CD14-positive monocyte (primary cell): Measurements from ENCODE around the gene ZNF544. TPM values are rescaled to one million over a fixed set of nuclear protein-coding genes. Genes with fewer than 3 reads are reported as not detected.

Experiments
- DNase-seq, 3 donors: peaks; one replicate each; pipeline ENCODE4 v3.0.0-alpha.2; 2011 to 2022
- H2AFZ ChIP-seq: 2 replicates; pipeline ENCODE4 v1.6.0; 2012; ENCODE audit warnings: mild to moderate bottlenecking, low read depth, low read length, inconsistent platforms; ENCODE audit not compliant: insufficient read depth, poor library complexity, severe bottlenecking
- H3K27ac ChIP-seq, 2 donors: 1 replicate in 1 of 2; 2 replicates in 1 of 2; pipeline ENCODE4 v1.5.1; 2012 to 2013; ENCODE audit warnings: low read length in 2 of 2, control low read depth in 1 of 2, inconsistent platforms in 1 of 2, low read depth in 1 of 2, mild to moderate bottlenecking in 1 of 2
- H3K27me3 ChIP-seq, 2 donors: one replicate each; pipeline versions ENCODE4 v1.6.0 to v1.6.1; 2011 to 2013; ENCODE audit warnings: low read length in 2 of 2; ENCODE audit not compliant: control insufficient read depth in 2 of 2, insufficient read depth in 2 of 2
- H3K36me3 ChIP-seq, 2 donors: replicated peaks in 1 of 2; 1 replicate in 1 of 2; 2 replicates in 1 of 2; pipeline versions ENCODE4 v1.5.1 to v1.6.1; 2012 to 2013; ENCODE audit warnings: low read length in 2 of 2, control low read depth in 1 of 2, inconsistent platforms in 1 of 2, mild to moderate bottlenecking in 1 of 2; ENCODE audit not compliant: insufficient read depth in 2 of 2, control insufficient read depth in 1 of 2
- H3K4me1 ChIP-seq, 2 donors: 1 replicate in 1 of 2; 2 replicates in 1 of 2; pipeline versions ENCODE4 v1.5.1 to v1.6.1; 2012 to 2013; ENCODE audit warnings: low read length in 2 of 2, control low read depth in 1 of 2, inconsistent platforms in 1 of 2, mild to moderate bottlenecking in 1 of 2, moderate library complexity in 1 of 2; ENCODE audit not compliant: insufficient read depth in 2 of 2, control insufficient read depth in 1 of 2
- H3K4me2 ChIP-seq: replicated peaks from 2 replicates; pipeline ENCODE3; 2012; ENCODE audit warnings: low read length, moderate library complexity, mild to moderate bottlenecking; ENCODE audit not compliant: poor library complexity, severe bottlenecking; ENCODE audit errors: extremely low read depth
- H3K4me3 ChIP-seq, 3 experiments: fragments of 200-600 bp in 1 of 3; sonication (generic) in 1 of 3; replicated peaks in 1 of 3; 1 replicate in 2 of 3; 2 replicates in 1 of 3; pipeline ENCODE4 v1.5.1; 2011 to 2013; ENCODE audit warnings: low read length in 3 of 3, mild to moderate bottlenecking in 3 of 3, control low read depth in 2 of 3, low read depth in 2 of 3, inconsistent platforms in 1 of 3, moderate library complexity in 1 of 3
- H3K79me2 ChIP-seq: 2 replicates; pipeline ENCODE4 v1.6.0; 2012; ENCODE audit warnings: mild to moderate bottlenecking, control low read depth, inconsistent platforms, low read length, moderate library complexity; ENCODE audit not compliant: insufficient read depth
- H3K9ac ChIP-seq: 2 replicates; pipeline ENCODE4 v1.6.0; 2017; ENCODE audit warnings: low read length, mild to moderate bottlenecking; ENCODE audit not compliant: insufficient read depth, poor library complexity, severe bottlenecking
- H3K9me3 ChIP-seq, 2 donors: replicated peaks in 1 of 2; 1 replicate in 1 of 2; 2 replicates in 1 of 2; pipeline versions ENCODE4 v1.5.1 to v1.6.1; 2012 to 2013; ENCODE audit warnings: low read length in 2 of 2, control low read depth in 1 of 2; ENCODE audit not compliant: control insufficient read depth in 1 of 2, insufficient read depth in 1 of 2
- H4K20me1 ChIP-seq: 2 replicates; pipeline ENCODE4 v1.6.0; 2012; ENCODE audit warnings: mild to moderate bottlenecking, low read length, control low read depth, moderate library complexity; ENCODE audit not compliant: insufficient read depth
- H3K27ac Mint-ChIP-seq, 7 donors: one replicate each; pipeline ENCODE4 v1.8.0; 2020; ENCODE audit warnings: mild to moderate bottlenecking in 7 of 7, mixed read lengths in 7 of 7, moderate library complexity in 6 of 7, inconsistent platforms in 2 of 7
- H3K27me3 Mint-ChIP-seq, 3 donors: one replicate each; pipeline ENCODE4 v1.8.0; 2021 to 2022; ENCODE audit warnings: low read depth in 3 of 3, mild to moderate bottlenecking in 3 of 3, mixed read lengths in 3 of 3, moderate library complexity in 3 of 3, inconsistent platforms in 1 of 3
- H3K36me3 Mint-ChIP-seq, 2 donors: one replicate each; pipeline ENCODE4 v1.8.0; 2020; ENCODE audit warnings: mixed read lengths in 2 of 2, inconsistent platforms in 1 of 2, mild to moderate bottlenecking in 1 of 2
- H3K4me1 Mint-ChIP-seq: one replicate; pipeline ENCODE4 v1.8.0; 2020; ENCODE audit warnings: mild to moderate bottlenecking, mixed read lengths
- H3K4me3 Mint-ChIP-seq, 2 donors: one replicate each; pipeline ENCODE4 v1.8.0; 2020; ENCODE audit warnings: mild to moderate bottlenecking in 2 of 2, mixed read lengths in 2 of 2, moderate library complexity in 1 of 2
- H3K9me3 Mint-ChIP-seq, 7 donors: one replicate each; pipeline ENCODE4 v1.8.0; 2020 to 2022; ENCODE audit warnings: mixed read lengths in 7 of 7, mild to moderate bottlenecking in 6 of 7, moderate library complexity in 6 of 7, inconsistent platforms in 2 of 7
- WGBS: methylation state at CpG from one replicate; pipeline ENCODE4 v1.1.5; 2013; ENCODE audit warnings: missing lambda C conversion rate; ENCODE audit not compliant: insufficient coverage; 5-methylcytosine and 5-hydroxymethylcytosine counted together
- intact Hi-C, 2 donors: fragments of 100-400 bp; cut with micrococcal nuclease; formaldehyde crosslinking; loops; one replicate each; pipeline versions ENCODE4 v1.15.0 to v1.15.1; 2023
- polyA plus RNA-seq, 3 donors: library from polyadenylated mRNA; depleted of rRNA in 1 of 3; unstranded in 2 of 3; stranded (reverse) in 1 of 3; fragments of 300-500 nt in 2 of 3; fragments of >200 nt in 1 of 3; fragmentation: Illumina TruSeq in 2 of 3; gene quantifications; 1 replicate in 2 of 3; 2 replicates in 1 of 3; pipeline ENCODE4 v1.2.3, GENCODE V29; 2012 to 2021
- TF ChIP-seq, protein P1 (sequence below): fragments of 200-600 bp; IDR thresholded peaks from one replicate; pipeline ENCODE4 v1.8.0; 2022; ENCODE audit warnings: antibody characterized with exemption, mild to moderate bottlenecking

ZNF544 gene
- polyA plus RNA-seq, 3 donors = 1.5 to 7.9 (median 2.2) TPM

GRCh38 chr19:58275564-58275963 lies 46.9 kb downstream of the ZNF544 start:
- TF ChIP-seq, protein P1, sequence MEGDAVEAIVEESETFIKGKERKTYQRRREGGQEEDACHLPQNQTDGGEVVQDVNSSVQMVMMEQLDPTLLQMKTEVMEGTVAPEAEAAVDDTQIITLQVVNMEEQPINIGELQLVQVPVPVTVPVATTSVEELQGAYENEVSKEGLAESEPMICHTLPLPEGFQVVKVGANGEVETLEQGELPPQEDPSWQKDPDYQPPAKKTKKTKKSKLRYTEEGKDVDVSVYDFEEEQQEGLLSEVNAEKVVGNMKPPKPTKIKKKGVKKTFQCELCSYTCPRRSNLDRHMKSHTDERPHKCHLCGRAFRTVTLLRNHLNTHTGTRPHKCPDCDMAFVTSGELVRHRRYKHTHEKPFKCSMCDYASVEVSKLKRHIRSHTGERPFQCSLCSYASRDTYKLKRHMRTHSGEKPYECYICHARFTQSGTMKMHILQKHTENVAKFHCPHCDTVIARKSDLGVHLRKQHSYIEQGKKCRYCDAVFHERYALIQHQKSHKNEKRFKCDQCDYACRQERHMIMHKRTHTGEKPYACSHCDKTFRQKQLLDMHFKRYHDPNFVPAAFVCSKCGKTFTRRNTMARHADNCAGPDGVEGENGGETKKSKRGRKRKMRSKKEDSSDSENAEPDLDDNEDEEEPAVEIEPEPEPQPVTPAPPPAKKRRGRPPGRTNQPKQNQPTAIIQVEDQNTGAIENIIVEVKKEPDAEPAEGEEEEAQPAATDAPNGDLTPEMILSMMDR = no peak
- Histone ChIP-seq H4K20me1 (no peaks in the 10 kb centered on the region), H3K27ac (no peak overlapping the region), H3K27me3 (no peaks in the 10 kb centered on the region), H3K4me2 (no peak overlapping the region), H3K4me3 (no peak overlapping the region), H3K79me2 (peaks cover 16% of the 10 kb centered on the region), H3K36me3 (peaks cover 0 to 16% of the 10 kb centered on the region in 2 donors), H2AFZ (no peak overlapping the region), H3K9me3 (peaks cover 66 to 71% of the 10 kb centered on the region in 2 donors), H3K4me1 (peaks cover 15 to 25% of the 10 kb centered on the region in 2 donors), H3K9ac (no peak overlapping the region)
- 95% methylated on average over 2 of the region's 3 CpGs for WGBS
- peaks cover 0 to 3% (median 0%) of the 10 kb centered on the region in 3 donors for H3K27me3 Mint-ChIP-seq
- intact Hi-C loops = loop anchor here in 1 of 2 donors (5.0 kb wide), 1 partner anchor 93 kb away; the partner anchor contains the start of gene ZNF274
- no peak overlapping the region for H3K27ac Mint-ChIP-seq
- no peak for DNase-seq
- H3K4me3 Mint-ChIP-seq = no peak overlapping the region
- peaks cover 26 to 40% of the 10 kb centered on the region in 2 donors for H3K36me3 Mint-ChIP-seq
- peaks cover 20% of the 10 kb centered on the region for H3K4me1 Mint-ChIP-seq
- H3K9me3 Mint-ChIP-seq = peaks cover 49 to 89% (median 75%) of the 10 kb centered on the region in 7 donors

DNA sequence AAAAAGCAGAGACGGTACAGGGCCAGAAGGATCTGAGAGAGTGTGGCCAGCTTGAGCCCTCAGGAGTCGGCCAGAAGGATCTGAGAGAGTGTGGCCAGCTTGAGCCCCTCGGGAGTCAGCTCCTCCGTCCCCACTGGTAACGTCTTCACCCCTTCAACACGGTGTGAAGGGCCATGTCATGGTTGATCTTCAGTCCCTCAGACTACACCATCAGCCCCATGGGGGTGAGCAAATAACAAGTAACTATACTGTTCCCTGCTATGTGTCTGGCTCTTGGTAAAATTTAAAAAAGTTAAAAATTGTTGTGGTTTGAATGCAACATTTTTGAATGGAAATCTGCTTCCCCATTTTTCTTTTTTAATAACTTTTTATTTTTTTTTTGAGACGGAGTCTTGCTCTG lies 48.5 kb downstream of the ZNF544 start:
- no peak overlapping the region for H3K4me3 ChIP-seq
- H2AFZ ChIP-seq = no peak overlapping the region
- Mint-ChIP-seq H3K27me3 (peaks cover 0 to 3% (median 2%) of the 10 kb centered on the region in 3 donors), H3K27ac (no peak overlapping the region), H3K4me1 (peaks cover 20% of the 10 kb centered on the region), H3K36me3 (peaks cover 30 to 32% of the 10 kb centered on the region in 2 donors), H3K9me3 (peaks cover 41 to 86% (median 68%) of the 10 kb centered on the region in 7 donors), H3K4me3 (no peak overlapping the region)
- no peak for DNase-seq
- no peaks in the 10 kb centered on the region for H4K20me1 ChIP-seq
- 86% methylated on average over 2 of the region's 7 CpGs for WGBS
- no peaks in the 10 kb centered on the region for H3K27me3 ChIP-seq
- peaks cover 16% of the 10 kb centered on the region for H3K79me2 ChIP-seq
- no peak overlapping the region for H3K9ac ChIP-seq
- TF ChIP-seq, protein P1 = no peak
- H3K27ac ChIP-seq = no peak overlapping the region
- peaks cover 15 to 25% of the 10 kb centered on the region in 2 donors for H3K4me1 ChIP-seq
- H3K9me3 ChIP-seq = peaks cover 49 to 67% of the 10 kb centered on the region in 2 donors
- H3K36me3 ChIP-seq = peaks cover 0 to 2% of the 10 kb centered on the region in 2 donors
- intact Hi-C loops = loop anchor here in 1 of 2 donors (5.0 kb wide), 1 partner anchor 95 kb away; the partner anchor contains the start of gene ZNF274
- H3K4me2 ChIP-seq = no peak overlapping the region
